T-cell (primary cell): ENCODE data around the gene ZSCAN26. TPM values are rescaled to one million over a fixed set of nuclear protein-coding genes. Genes with fewer than 3 reads are reported as not detected.
"Not testable (repeated sequence)": the region's sequence is repeated elsewhere in the genome, so short reads cannot be mapped to it uniquely, and the experiment has no call there.

Experiments used
- ATAC-seq, 4 experiments: fragments of 200-7000 bp in 3 of 4; fragments of 150-1000 bp in 1 of 4; cut with Tn5 transposase; replicated peaks in 1 of 4; 1 replicate in 3 of 4; 2 replicates in 1 of 4; pipeline ENCODE4 v1.10.0; 2021; ENCODE audit warnings: moderate library complexity in 3 of 4, mild to moderate bottlenecking in 2 of 4, moderate number of reproducible peaks in 1 of 4
- CTCF ChIA-PET, 2 donors: fragments of 300-600 bp; sonication (Branson Sonifier 250); formaldehyde crosslinking; loops; one replicate each; lab custom pipeline; 2022; ENCODE audit warnings: antibody characterized with exemption in 2 of 2; lab: Charles Lee
- POLR2A ChIA-PET, 2 donors: fragments of 300-600 bp; sonication (Branson Sonifier 250); formaldehyde crosslinking; loops; one replicate each; lab custom pipeline; 2022; ENCODE audit warnings: antibody characterized with exemption in 2 of 2; lab: Charles Lee
- DNase-seq, 35 experiments: peaks; one replicate each; pipeline versions ENCODE4 v3.0.0 to v3.0.0-alpha.2; 2013 to 2023
- H3K27ac ChIP-seq: one replicate; pipeline ENCODE4 v1.5.1; 2013; ENCODE audit warnings: low read length
- H3K27me3 ChIP-seq, 2 experiments: replicated peaks in 1 of 2; 1 replicate in 1 of 2; 2 replicates in 1 of 2; pipeline versions ENCODE4 v1.6.1 to v1.7.0; 2013; ENCODE audit warnings: low read length in 1 of 2, mixed read lengths in 1 of 2; ENCODE audit not compliant: control insufficient read depth in 2 of 2, insufficient read depth in 2 of 2; ENCODE audit errors: extremely low read depth in 1 of 2
- H3K36me3 ChIP-seq, 2 donors: 1 replicate in 1 of 2; 2 replicates in 1 of 2; pipeline versions ENCODE4 v1.6.1 to v1.7.0; 2013; ENCODE audit warnings: low read length in 1 of 2; ENCODE audit not compliant: control insufficient read depth in 2 of 2, insufficient read depth in 1 of 2; ENCODE audit errors: extremely low read depth in 1 of 2
- H3K4me1 ChIP-seq, 2 experiments: 1 replicate in 1 of 2; 2 replicates in 1 of 2; pipeline versions ENCODE4 v1.6.1 to v1.7.0; 2013; ENCODE audit warnings: low read length in 2 of 2, mixed read lengths in 1 of 2; ENCODE audit not compliant: insufficient read depth in 2 of 2, control insufficient read depth in 1 of 2; ENCODE audit errors: extremely low read depth in 1 of 2
- H3K4me3 ChIP-seq, 2 donors: 1 replicate in 1 of 2; 2 replicates in 1 of 2; pipeline versions ENCODE4 v1.5.1 to v1.7.0; 2013; ENCODE audit warnings: mild to moderate bottlenecking in 2 of 2, low read length in 1 of 2, moderate library complexity in 1 of 2; ENCODE audit not compliant: control insufficient read depth in 1 of 2; ENCODE audit errors: extremely low read depth in 1 of 2
- H3K9me3 ChIP-seq: 2 replicates; pipeline ENCODE4 v1.7.0; 2013
- H3K27ac Mint-ChIP-seq, 2 donors: one replicate each; pipeline ENCODE4 v1.8.0; 2020 to 2021; ENCODE audit warnings: mild to moderate bottlenecking in 2 of 2, mixed read lengths in 2 of 2
- H3K27me3 Mint-ChIP-seq, 2 donors: one replicate each; pipeline ENCODE4 v1.8.0; 2021 to 2022; ENCODE audit warnings: mixed read lengths in 2 of 2
- H3K36me3 Mint-ChIP-seq: one replicate; pipeline ENCODE4 v1.8.0; 2021; ENCODE audit warnings: mixed read lengths
- H3K4me1 Mint-ChIP-seq, 3 donors: one replicate each; pipeline ENCODE4 v1.8.0; 2020 to 2022; ENCODE audit warnings: mixed read lengths in 3 of 3, mild to moderate bottlenecking in 1 of 3
- H3K4me3 Mint-ChIP-seq, 3 donors: one replicate each; pipeline ENCODE4 v1.8.0; 2020 to 2022; ENCODE audit warnings: mild to moderate bottlenecking in 3 of 3, mixed read lengths in 3 of 3, moderate library complexity in 3 of 3
- H3K9me3 Mint-ChIP-seq, 3 donors: one replicate each; pipeline ENCODE4 v1.8.0; 2020 to 2022; ENCODE audit warnings: mixed read lengths in 3 of 3
- WGBS: methylation state at CpG from one replicate; pipeline ENCODE4 v1.1.5; 2013; ENCODE audit warnings: missing lambda C conversion rate; ENCODE audit not compliant: insufficient coverage; 5-methylcytosine and 5-hydroxymethylcytosine counted together
- total RNA-seq, 35 experiments: library from RNA in 6 of 35; stranded (reverse) in 6 of 35; fragments of 120-200 nt in 1 of 35; gene quantifications; one replicate each; pipeline versions ENCODE4 v1.2.1 to v1.2.4 and lab custom pipeline; 2013 to 2026

Gene ZSCAN26
- total RNA-seq, 5 donors from 2014 or later (not counting 1 experiment from before 2014, with no cell fraction given) = 9.0 to 20.4 (median 19.2) TPM

GRCh38 chr6:28296520-28297060 lies 29.6 kb downstream of the ZSCAN26 start:
- ChIA-PET POLR2A (no interaction called here), CTCF (no interaction called here)
- Histone ChIP-seq H3K4me1 (no peaks in the 10 kb centered on the region), H3K27ac (no peak overlapping the region), H3K4me3 (no peak overlapping the region), H3K27me3 (no peaks in the 10 kb centered on the region), H3K9me3 (no peaks in the 10 kb centered on the region), H3K36me3 (no peaks in the 10 kb centered on the region)
- H3K27ac Mint-ChIP-seq = no peak overlapping the region
- peaks cover 10% of the 10 kb centered on the region for H3K36me3 Mint-ChIP-seq
- H3K9me3 Mint-ChIP-seq = no peaks in the 10 kb centered on the region
- H3K4me3 Mint-ChIP-seq = no peak overlapping the region
- DNase-seq (no peak), ATAC-seq (no peak)
- H3K27me3 Mint-ChIP-seq = peaks cover 0 to 3% of the 10 kb centered on the region in 2 donors
- 84% methylated on average over 4 of the region's 7 CpGs for WGBS
- no peaks in the 10 kb centered on the region for H3K4me1 Mint-ChIP-seq

GRCh38 chr6:28303570-28303969 lies 36.6 kb downstream of the ZSCAN26 start:
- peak in 1 of 4 experiments; percentile 16 for ATAC-seq

GRCh38 chr6:28306363-28306762 lies 39.4 kb downstream of the ZSCAN26 start:
- ATAC-seq, H3K36me3 Mint-ChIP-seq, H3K27ac Mint-ChIP-seq, H3K9me3 ChIP-seq, H3K36me3 ChIP-seq, DNase-seq, H3K4me3 Mint-ChIP-seq, H3K27me3 ChIP-seq, POLR2A ChIA-PET, H3K4me3 ChIP-seq, H3K27ac ChIP-seq, H3K4me1 ChIP-seq, H3K9me3 Mint-ChIP-seq, CTCF ChIA-PET: not testable (repeated sequence)
- H3K4me1 Mint-ChIP-seq = peaks cover 8 to 13% (median 9%) of the 10 kb centered on the region in 3 donors
- peaks cover 8 to 18% of the 10 kb centered on the region in 2 donors for H3K27me3 Mint-ChIP-seq

More at GRCh38 chr6:28303570-28303969, 36.6 kb downstream of the ZSCAN26 start:
- H3K36me3 Mint-ChIP-seq = peaks cover 7% of the 10 kb centered on the region
- peak in 1 of 35 experiments; percentile 6 for DNase-seq
- peak overlapping the region in 1 of 2 donors; percentile 15 for H3K27ac Mint-ChIP-seq
- H3K36me3 ChIP-seq = no peaks in the 10 kb centered on the region
- H3K4me1 Mint-ChIP-seq = peaks cover 8 to 13% (median 9%) of the 10 kb centered on the region in 3 donors
- WGBS = no CpG with 5 or more reads among the region's 3 CpGs
- no peaks in the 10 kb centered on the region for H3K4me1 ChIP-seq
- peaks cover 0 to 8% (median 3%) of the 10 kb centered on the region in 3 donors for H3K9me3 Mint-ChIP-seq
- H3K4me3 ChIP-seq = no peak overlapping the region
- no peaks in the 10 kb centered on the region for H3K9me3 ChIP-seq
- POLR2A ChIA-PET = no interaction called here
- no peak overlapping the region for H3K27ac ChIP-seq
- peak overlapping the region; percentile 1 to 10 (median 9) for H3K4me3 Mint-ChIP-seq
- H3K27me3 Mint-ChIP-seq = peaks cover 0 to under 1% of the 10 kb centered on the region in 2 donors
- CTCF ChIA-PET = interaction anchor here in 1 of 2 donors (0.8 kb wide), 1 partner anchor 37 kb away, joined by 3 read pairs; the partner anchor contains the start of gene ZSCAN26
- H3K27me3 ChIP-seq = no peaks in the 10 kb centered on the region

- ATAC-seq = no peak
- Mint-ChIP-seq H3K36me3 (no peaks in the 10 kb centered on the region), H3K4me3 (no peak overlapping the region), H3K9me3 (peaks cover 0 to 4% (median 3%) of the 10 kb centered on the region in 3 donors), H3K4me1 (no peaks in the 10 kb centered on the region), H3K27ac (no peak overlapping the region), H3K27me3 (peaks cover 20 to 35% of the 10 kb centered on the region in 2 donors)
- no peaks in the 10 kb centered on the region for H3K4me1 ChIP-seq
- peaks cover 0 to 16% of the 10 kb centered on the region in 2 experiments for H3K27me3 ChIP-seq
- 71% methylated on average over 6 of the region's 9 CpGs for WGBS
- H3K36me3 ChIP-seq = no peaks in the 10 kb centered on the region
- H3K9me3 ChIP-seq = no peaks in the 10 kb centered on the region
- DNase-seq = no peak
- no peak overlapping the region for H3K4me3 ChIP-seq
- no peak overlapping the region for H3K27ac ChIP-seq
- CTCF ChIA-PET = no interaction called here
- POLR2A ChIA-PET = no interaction called here
Observed at GRCh38 chr6:28311139-28311823, 44.3 kb downstream of the ZSCAN26 start.

GRCh38 chr6:28312939-28313338 lies 46.0 kb downstream of the ZSCAN26 start:
- H3K4me1 ChIP-seq = no peaks in the 10 kb centered on the region
- Mint-ChIP-seq H3K9me3 (no peaks in the 10 kb centered on the region), H3K27me3 (peaks cover 20 to 42% of the 10 kb centered on the region in 2 donors), H3K27ac (no peak overlapping the region), H3K36me3 (no peaks in the 10 kb centered on the region), H3K4me1 (no peaks in the 10 kb centered on the region), H3K4me3 (no peak overlapping the region)
- no peaks in the 10 kb centered on the region for H3K9me3 ChIP-seq
- H3K27me3 ChIP-seq = peaks cover 0 to 16% of the 10 kb centered on the region in 2 experiments
- CTCF ChIA-PET = no interaction called here
- DNase-seq (no peak), ATAC-seq (no peak)
- WGBS = 92% methylated on average over 23 of the region's 23 CpGs
- POLR2A ChIA-PET = no interaction called here
- H3K4me3 ChIP-seq = no peak overlapping the region
- no peak overlapping the region for H3K27ac ChIP-seq
- no peaks in the 10 kb centered on the region for H3K36me3 ChIP-seq

- ATAC-seq = no peak
- no peaks in the 10 kb centered on the region for H3K36me3 Mint-ChIP-seq
- peaks cover 0 to 20% of the 10 kb centered on the region in 2 experiments for H3K27me3 ChIP-seq
- no peaks in the 10 kb centered on the region for H3K4me1 Mint-ChIP-seq
- H3K9me3 Mint-ChIP-seq = no peaks in the 10 kb centered on the region
- H3K27ac ChIP-seq = no peak overlapping the region
- H3K36me3 ChIP-seq = no peaks in the 10 kb centered on the region
- no peak overlapping the region for H3K4me3 Mint-ChIP-seq
- DNase-seq = no peak
- no peaks in the 10 kb centered on the region for H3K9me3 ChIP-seq
- no peaks in the 10 kb centered on the region for H3K4me1 ChIP-seq
- 94% methylated on average over 2 of the region's 3 CpGs for WGBS
- H3K27ac Mint-ChIP-seq = peak overlapping the region in 1 of 2 donors; percentile 39
- ChIA-PET CTCF (interaction anchor here in 1 of 2 donors (0.6 kb wide), 1 partner anchor 57 kb away, joined by 5 read pairs; no protein-coding TSS in a partner anchor), POLR2A (interaction anchor here in 1 of 2 donors (0.5 kb wide), 1 partner anchor 210 kb away, joined by 4 read pairs; no protein-coding TSS in a partner anchor)
- no peak overlapping the region for H3K4me3 ChIP-seq
- peaks cover 17 to 32% of the 10 kb centered on the region in 2 donors for H3K27me3 Mint-ChIP-seq
Observed at GRCh38 chr6:28315628-28316027, 48.7 kb downstream of the ZSCAN26 start.
